GM12878 (cell line): ENCODE measurements around the gene HLA-DMA. TPM values are rescaled to one million over a fixed set of nuclear protein-coding genes. Genes with fewer than 3 reads are reported as not detected.

ENCODE experiments used
- ATF2 ChIP-seq: IDR thresholded peaks from 2 replicates; pipeline ENCODE4 v1.6.1; 2012; ENCODE audit warnings: low read length, inconsistent platforms
- BACH1 ChIP-seq: fragments of 450-650 bp; IDR thresholded peaks from 2 replicates; pipeline ENCODE4 v1.6.1; 2017; ENCODE audit warnings: mild to moderate bottlenecking, borderline replicate concordance
- CBX3 ChIP-seq: fragments of 200-600 bp; sonication (generic); IDR thresholded peaks from 2 replicates; pipeline ENCODE4 v1.6.1; 2016; ENCODE audit warnings: low read depth, borderline replicate concordance
- CREM ChIP-seq: IDR thresholded peaks from 2 replicates; pipeline ENCODE4 v1.6.1; 2014; ENCODE audit warnings: antibody characterized with exemption, low read depth
- GABPA ChIP-seq: IDR thresholded peaks from 2 replicates; pipeline ENCODE4 v1.6.1; 2014; ENCODE audit warnings: antibody characterized with exemption, low read depth, mild to moderate bottlenecking, inconsistent platforms
- IKZF2 ChIP-seq, 2 experiments: fragments of 450-650 bp; IDR thresholded peaks; 2 replicates each; pipeline ENCODE4 v1.6.1; 2017; ENCODE audit warnings: mild to moderate bottlenecking in 2 of 2, moderate library complexity in 2 of 2
- IRF5 ChIP-seq: fragments of 450-650 bp; IDR thresholded peaks from 2 replicates; pipeline ENCODE4 v1.6.1; 2017; ENCODE audit warnings: borderline replicate concordance
- NFIC ChIP-seq: IDR thresholded peaks from 2 replicates; pipeline ENCODE4 v1.6.1; 2012; ENCODE audit warnings: low read depth, mild to moderate bottlenecking, inconsistent platforms, low read length, moderate library complexity
- NR2C1 ChIP-seq: fragments of 450-650 bp; IDR thresholded peaks from 2 replicates; pipeline ENCODE4 v1.6.1; 2017; ENCODE audit warnings: antibody characterized with exemption, mild to moderate bottlenecking, moderate library complexity
- PAX8 ChIP-seq: fragments of 450-650 bp; IDR thresholded peaks from 2 replicates; pipeline ENCODE4 v1.6.1; 2017; ENCODE audit warnings: mild to moderate bottlenecking, moderate library complexity
- PML ChIP-seq: IDR thresholded peaks from 2 replicates; pipeline ENCODE4 v1.6.1; 2012; ENCODE audit warnings: low read length, inconsistent platforms
- RAD21 ChIP-seq: IDR thresholded peaks from 2 replicates; pipeline ENCODE4 v1.6.1; 2011; ENCODE audit warnings: mild to moderate bottlenecking, low read depth, low read length, moderate library complexity; ENCODE audit not compliant: insufficient read depth
- SMC3 ChIP-seq: IDR thresholded peaks from 2 replicates; pipeline ENCODE4 v1.6.1; 2011; ENCODE audit warnings: low read length, improper control_type of control experiment, borderline replicate concordance
- STAT3 ChIP-seq: IDR thresholded peaks from 2 replicates; pipeline ENCODE4 v1.6.1; 2011; ENCODE audit warnings: low read depth, low read length, improper control_type of control experiment
- TBL1XR1 ChIP-seq: IDR thresholded peaks from 2 replicates; pipeline ENCODE4 v1.6.1; 2012; ENCODE audit warnings: low read depth, low read length, improper control_type of control experiment
- ZNF622 ChIP-seq: fragments of 450-650 bp; IDR thresholded peaks from 2 replicates; pipeline ENCODE4 v1.6.1; 2017; ENCODE audit warnings: mild to moderate bottlenecking, inconsistent platforms
- polyA plus RNA-seq, 11 experiments: library from polyadenylated mRNA; depleted of rRNA in 4 of 11; unstranded in 6 of 11; stranded (reverse) in 5 of 11; fragments of >200 nt; fragmentation: Nextera tagmentation in 4 of 11; fragmentation: Illumina TruSeq in 1 of 11; extraction: Ambion mirVana in 4 of 11; extraction: Trizol in 1 of 11; gene quantifications; 1 replicate in 1 of 11; 2 replicates in 10 of 11; pipeline versions ENCODE4 v1.2.1 to v1.2.3, GENCODE V29; 2011 to 2016; ENCODE audit warnings: inconsistent platforms in 2 of 11, missing spikeins in 2 of 11, low read depth in 1 of 11
- total RNA-seq, 4 experiments: library from RNA; depleted of rRNA in 3 of 4; stranded (reverse); fragments of >200 nt in 3 of 4; fragmentation: Illumina TruSeq in 1 of 4; extraction: Trizol in 1 of 4; gene quantifications; 2 replicates each; pipeline versions ENCODE4 v1.2.1 to v1.2.3, GENCODE V29; 2013 to 2021
- TF ChIP-seq, protein P1 (sequence below): fragments of 450-650 bp; IDR thresholded peaks from 2 replicates; pipeline ENCODE4 v1.6.1; 2018; ENCODE audit warnings: borderline replicate concordance, mild to moderate bottlenecking; ENCODE audit not compliant: partially characterized antibody
- TF ChIP-seq, protein P2 (sequence below): fragments of 450-650 bp; formaldehyde crosslinking; IDR thresholded peaks from 2 replicates; pipeline ENCODE4 v1.5.0; 2022; ENCODE audit warnings: mild to moderate bottlenecking, missing genetic modification characterization
- TF ChIP-seq, protein P3 (sequence below): fragments of 450-650 bp; IDR thresholded peaks from 2 replicates; pipeline ENCODE4 v1.6.1; 2018; ENCODE audit warnings: mild to moderate bottlenecking, low read depth, moderate library complexity; ENCODE audit not compliant: partially characterized antibody

The HLA-DMA gene
- total and polyA plus RNA-seq, 10 of the 15 experiments (the other 5 are each of a cell fraction or from before 2014, with no cell fraction given), result 177 to 552 (median 309) TPM

- TF ChIP-seq, protein P1, sequence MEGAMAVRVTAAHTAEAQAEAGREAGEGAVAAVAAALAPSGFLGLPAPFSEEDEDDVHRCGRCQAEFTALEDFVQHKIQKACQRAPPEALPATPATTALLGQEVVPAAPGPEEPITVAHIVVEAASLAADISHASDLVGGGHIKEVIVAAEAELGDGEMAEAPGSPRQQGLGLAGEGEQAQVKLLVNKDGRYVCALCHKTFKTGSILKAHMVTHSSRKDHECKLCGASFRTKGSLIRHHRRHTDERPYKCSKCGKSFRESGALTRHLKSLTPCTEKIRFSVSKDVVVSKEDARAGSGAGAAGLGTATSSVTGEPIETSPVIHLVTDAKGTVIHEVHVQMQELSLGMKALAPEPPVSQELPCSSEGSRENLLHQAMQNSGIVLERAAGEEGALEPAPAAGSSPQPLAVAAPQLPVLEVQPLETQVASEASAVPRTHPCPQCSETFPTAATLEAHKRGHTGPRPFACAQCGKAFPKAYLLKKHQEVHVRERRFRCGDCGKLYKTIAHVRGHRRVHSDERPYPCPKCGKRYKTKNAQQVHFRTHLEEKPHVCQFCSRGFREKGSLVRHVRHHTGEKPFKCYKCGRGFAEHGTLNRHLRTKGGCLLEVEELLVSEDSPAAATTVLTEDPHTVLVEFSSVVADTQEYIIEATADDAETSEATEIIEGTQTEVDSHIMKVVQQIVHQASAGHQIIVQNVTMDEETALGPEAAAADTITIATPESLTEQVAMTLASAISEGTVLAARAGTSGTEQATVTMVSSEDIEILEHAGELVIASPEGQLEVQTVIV, result no peak
- TF ChIP-seq NR2C1 (no peak), STAT3 (no peak), RAD21 (no peak), TBL1XR1 (no peak; the same call in 1 of the 2 replicates), ZNF622 (no peak), GABPA (no peak), BACH1 (peak; percentile 13; the same call in 1 of the 2 replicates), PML (no peak), SMC3 (no peak), CBX3 (no peak), CREM (peak; percentile 56), ATF2 (no peak), PAX8 (no peak), IKZF2 (IDR thresholded peaks at IDR 0.05) (peak; percentile 44 to 55; a peak in 3 of 4 replicates), NFIC (no peak), IRF5 (no peak)
- TF ChIP-seq, protein P2, sequence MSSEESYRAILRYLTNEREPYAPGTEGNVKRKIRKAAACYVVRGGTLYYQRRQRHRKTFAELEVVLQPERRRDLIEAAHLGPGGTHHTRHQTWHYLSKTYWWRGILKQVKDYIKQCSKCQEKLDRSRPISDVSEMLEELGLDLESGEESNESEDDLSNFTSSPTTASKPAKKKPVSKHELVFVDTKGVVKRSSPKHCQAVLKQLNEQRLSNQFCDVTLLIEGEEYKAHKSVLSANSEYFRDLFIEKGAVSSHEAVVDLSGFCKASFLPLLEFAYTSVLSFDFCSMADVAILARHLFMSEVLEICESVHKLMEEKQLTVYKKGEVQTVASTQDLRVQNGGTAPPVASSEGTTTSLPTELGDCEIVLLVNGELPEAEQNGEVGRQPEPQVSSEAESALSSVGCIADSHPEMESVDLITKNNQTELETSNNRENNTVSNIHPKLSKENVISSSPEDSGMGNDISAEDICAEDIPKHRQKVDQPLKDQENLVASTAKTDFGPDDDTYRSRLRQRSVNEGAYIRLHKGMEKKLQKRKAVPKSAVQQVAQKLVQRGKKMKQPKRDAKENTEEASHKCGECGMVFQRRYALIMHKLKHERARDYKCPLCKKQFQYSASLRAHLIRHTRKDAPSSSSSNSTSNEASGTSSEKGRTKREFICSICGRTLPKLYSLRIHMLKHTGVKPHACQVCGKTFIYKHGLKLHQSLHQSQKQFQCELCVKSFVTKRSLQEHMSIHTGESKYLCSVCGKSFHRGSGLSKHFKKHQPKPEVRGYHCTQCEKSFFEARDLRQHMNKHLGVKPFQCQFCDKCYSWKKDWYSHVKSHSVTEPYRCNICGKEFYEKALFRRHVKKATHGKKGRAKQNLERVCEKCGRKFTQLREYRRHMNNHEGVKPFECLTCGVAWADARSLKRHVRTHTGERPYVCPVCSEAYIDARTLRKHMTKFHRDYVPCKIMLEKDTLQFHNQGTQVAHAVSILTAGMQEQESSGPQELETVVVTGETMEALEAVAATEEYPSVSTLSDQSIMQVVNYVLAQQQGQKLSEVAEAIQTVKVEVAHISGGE, result no peak
- TF ChIP-seq, protein P3, sequence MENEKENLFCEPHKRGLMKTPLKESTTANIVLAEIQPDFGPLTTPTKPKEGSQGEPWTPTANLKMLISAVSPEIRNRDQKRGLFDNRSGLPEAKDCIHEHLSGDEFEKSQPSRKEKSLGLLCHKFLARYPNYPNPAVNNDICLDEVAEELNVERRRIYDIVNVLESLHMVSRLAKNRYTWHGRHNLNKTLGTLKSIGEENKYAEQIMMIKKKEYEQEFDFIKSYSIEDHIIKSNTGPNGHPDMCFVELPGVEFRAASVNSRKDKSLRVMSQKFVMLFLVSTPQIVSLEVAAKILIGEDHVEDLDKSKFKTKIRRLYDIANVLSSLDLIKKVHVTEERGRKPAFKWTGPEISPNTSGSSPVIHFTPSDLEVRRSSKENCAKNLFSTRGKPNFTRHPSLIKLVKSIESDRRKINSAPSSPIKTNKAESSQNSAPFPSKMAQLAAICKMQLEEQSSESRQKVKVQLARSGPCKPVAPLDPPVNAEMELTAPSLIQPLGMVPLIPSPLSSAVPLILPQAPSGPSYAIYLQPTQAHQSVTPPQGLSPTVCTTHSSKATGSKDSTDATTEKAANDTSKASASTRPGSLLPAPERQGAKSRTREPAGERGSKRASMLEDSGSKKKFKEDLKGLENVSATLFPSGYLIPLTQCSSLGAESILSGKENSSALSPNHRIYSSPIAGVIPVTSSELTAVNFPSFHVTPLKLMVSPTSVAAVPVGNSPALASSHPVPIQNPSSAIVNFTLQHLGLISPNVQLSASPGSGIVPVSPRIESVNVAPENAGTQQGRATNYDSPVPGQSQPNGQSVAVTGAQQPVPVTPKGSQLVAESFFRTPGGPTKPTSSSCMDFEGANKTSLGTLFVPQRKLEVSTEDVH, result no peak
Observed at GRCh38 chr6:32968867-32969684, 16.2 kb upstream of the HLA-DMA start (continued).
